Sigmoid colon (tissue), 7 donors: ENCODE data around the gene PRDX4. TPM values are rescaled to one million over a fixed set of nuclear protein-coding genes. Genes with fewer than 3 reads are reported as not detected.
"Not testable (repeated sequence)": the region's sequence is repeated elsewhere in the genome, so short reads cannot be mapped to it uniquely, and the experiment has no call there.

Experiments used
- DNase-seq: peaks from one replicate; pipeline ENCODE4 v3.0.0-alpha.2; 2019
- H3K27ac ChIP-seq, 4 donors: fragments of 200-600 bp; sonication (generic); one replicate each; pipeline ENCODE4 v1.5.1; 2016 to 2019; ENCODE audit warnings: mild to moderate bottlenecking in 1 of 4
- H3K27me3 ChIP-seq, 3 donors: fragments of 200-600 bp; sonication (generic); one replicate each; pipeline ENCODE4 v1.5.1; 2019; ENCODE audit warnings: mild to moderate bottlenecking in 1 of 3
- H3K36me3 ChIP-seq, 4 donors: fragments of 200-600 bp; sonication (generic); one replicate each; pipeline ENCODE4 v1.5.1; 2016 to 2019
- H3K4me1 ChIP-seq, 4 donors: fragments of 200-600 bp; sonication (generic); one replicate each; pipeline ENCODE4 v1.5.1; 2017 to 2019
- H3K4me3 ChIP-seq, 4 donors: fragments of 200-600 bp; sonication (generic); one replicate each; pipeline ENCODE4 v1.5.1; 2017 to 2019; ENCODE audit warnings: mild to moderate bottlenecking in 2 of 4, moderate library complexity in 1 of 4
- H3K9me3 ChIP-seq, 4 donors: fragments of 200-600 bp in 3 of 4; sonication (generic) in 3 of 4; one replicate each; pipeline versions ENCODE4 v1.5.1 to v1.6.1; 2013 to 2019
- EP300 ChIP-seq, 4 donors: sonication (generic); formaldehyde crosslinking; IDR thresholded peaks; one replicate each; pipeline ENCODE4 v1.6.1; 2017; ENCODE audit warnings: antibody characterized with exemption in 4 of 4
- POLR2A ChIP-seq, 2 donors: fragments of 450-650 bp; IDR thresholded peaks; one replicate each; pipeline ENCODE4 v1.6.1; 2016; ENCODE audit warnings: antibody characterized with exemption in 2 of 2, mild to moderate bottlenecking in 2 of 2, moderate library complexity in 2 of 2
- POLR2AphosphoS5 ChIP-seq, 4 donors: sonication (generic); formaldehyde crosslinking; IDR thresholded peaks; one replicate each; pipeline ENCODE4 v1.6.1; 2017; ENCODE audit warnings: antibody characterized with exemption in 4 of 4
- WGBS, 2 donors: extraction: QIAGEN DNeasy Blood & Tissue Kit; methylation state at CpG; one replicate each; pipeline ENCODE4 v1.1.7; 2013; 5-methylcytosine and 5-hydroxymethylcytosine counted together
- intact Hi-C: fragments of 100-400 bp; cut with DNase I; formaldehyde crosslinking; loops from one replicate; pipeline ENCODE4 v1.15.1; 2023
- polyA plus RNA-seq, 3 donors: library from polyadenylated mRNA; stranded (reverse); fragments of 200-250 nt; gene quantifications; one replicate each; pipeline ENCODE4 v1.2.3, GENCODE V29; 2013
- total RNA-seq, 4 donors: library from RNA; depleted of rRNA; stranded (reverse); fragments of >200 nt; gene quantifications; one replicate each; pipeline ENCODE4 v1.1.0, GENCODE V29; 2016
- TF ChIP-seq, protein P1 (sequence below), 4 experiments: fragments of 450-650 bp in 3 of 4; fragments of 200-600 bp in 1 of 4; IDR thresholded peaks; one replicate each; pipeline ENCODE4 v1.5.1; 2016 to 2019; ENCODE audit warnings: antibody characterized with exemption in 4 of 4, mild to moderate bottlenecking in 3 of 4, moderate library complexity in 2 of 4
- donor health status: healthy with polysubstance abuse.
- donor health status: Bipolar disorder and iron deficiency.
- donor health status: healthy.

The PRDX4 gene
- total and polyA plus RNA-seq, 7 donors: 21.6 to 92.8 (median 55.7) TPM

DNA sequence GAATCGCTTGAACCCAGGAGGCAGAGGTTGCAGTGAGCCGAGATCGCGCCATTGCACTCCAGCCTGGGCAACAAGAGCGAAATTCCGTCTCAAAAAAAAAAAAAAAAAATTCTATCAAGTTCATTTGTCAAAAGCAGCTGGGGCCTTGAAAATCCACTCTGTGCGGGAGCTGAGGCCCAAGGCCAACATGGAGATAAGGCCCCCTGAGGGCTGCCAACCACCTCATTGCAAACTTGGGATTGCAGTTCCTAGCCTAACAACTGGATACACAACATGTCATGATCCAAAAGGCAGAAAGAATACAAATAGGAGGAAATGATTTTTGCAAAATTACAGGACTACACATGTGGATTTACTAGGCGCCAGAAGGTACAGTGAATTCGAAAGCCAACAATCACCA, 22.5 kb upstream of the PRDX4 start:
- no peaks in the 10 kb centered on the region for H3K4me1 ChIP-seq
- WGBS, 2 donors: 88 to 96% methylated on average over 7 to 9 of the region's 9 CpGs
- no peak for TF ChIP-seq POLR2AphosphoS5 (IDR thresholded peaks at IDR 0.05)
- TF ChIP-seq, protein P1, sequence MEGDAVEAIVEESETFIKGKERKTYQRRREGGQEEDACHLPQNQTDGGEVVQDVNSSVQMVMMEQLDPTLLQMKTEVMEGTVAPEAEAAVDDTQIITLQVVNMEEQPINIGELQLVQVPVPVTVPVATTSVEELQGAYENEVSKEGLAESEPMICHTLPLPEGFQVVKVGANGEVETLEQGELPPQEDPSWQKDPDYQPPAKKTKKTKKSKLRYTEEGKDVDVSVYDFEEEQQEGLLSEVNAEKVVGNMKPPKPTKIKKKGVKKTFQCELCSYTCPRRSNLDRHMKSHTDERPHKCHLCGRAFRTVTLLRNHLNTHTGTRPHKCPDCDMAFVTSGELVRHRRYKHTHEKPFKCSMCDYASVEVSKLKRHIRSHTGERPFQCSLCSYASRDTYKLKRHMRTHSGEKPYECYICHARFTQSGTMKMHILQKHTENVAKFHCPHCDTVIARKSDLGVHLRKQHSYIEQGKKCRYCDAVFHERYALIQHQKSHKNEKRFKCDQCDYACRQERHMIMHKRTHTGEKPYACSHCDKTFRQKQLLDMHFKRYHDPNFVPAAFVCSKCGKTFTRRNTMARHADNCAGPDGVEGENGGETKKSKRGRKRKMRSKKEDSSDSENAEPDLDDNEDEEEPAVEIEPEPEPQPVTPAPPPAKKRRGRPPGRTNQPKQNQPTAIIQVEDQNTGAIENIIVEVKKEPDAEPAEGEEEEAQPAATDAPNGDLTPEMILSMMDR (IDR thresholded peaks at IDR 0.05): no peak
- TF ChIP-seq EP300 (IDR thresholded peaks at IDR 0.05): no peak
- TF ChIP-seq POLR2A (IDR thresholded peaks at IDR 0.05): no peak
- no peak overlapping the region for H3K27ac ChIP-seq
- no peaks in the 10 kb centered on the region for H3K36me3 ChIP-seq
- H3K4me3 ChIP-seq: no peak overlapping the region
- no peaks in the 10 kb centered on the region for H3K9me3 ChIP-seq
- DNase-seq: no peak
- intact Hi-C loops: no loop called here
- no peaks in the 10 kb centered on the region for H3K27me3 ChIP-seq

DNA sequence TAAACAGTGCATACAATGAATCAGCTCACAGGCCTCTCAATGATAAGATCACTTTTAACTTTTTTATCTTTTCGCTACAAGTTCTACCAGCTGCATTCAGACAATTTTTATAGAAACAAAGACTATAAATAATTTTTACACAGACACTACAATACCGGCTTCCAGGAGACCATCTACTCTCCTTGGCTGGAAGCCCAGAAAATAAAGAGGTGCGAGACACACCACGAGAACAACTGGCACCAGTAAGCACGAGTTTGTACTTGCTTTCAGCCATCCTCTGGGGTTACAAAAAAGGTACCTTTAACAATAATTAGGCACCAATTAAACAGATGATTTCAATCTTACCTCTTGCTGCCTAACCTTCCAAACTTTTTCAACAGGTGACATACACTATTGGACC, 11.2 kb upstream of the PRDX4 start:
- intact Hi-C loops: no loop called here
- DNase-seq: no peak
- H3K9me3 ChIP-seq: no peaks in the 10 kb centered on the region
- no peaks in the 10 kb centered on the region for H3K36me3 ChIP-seq
- WGBS, 2 donors: 63 to 81% methylated on average over 5 of the region's 5 CpGs
- no peak for TF ChIP-seq EP300 (IDR thresholded peaks at IDR 0.05)
- TF ChIP-seq, protein P1 (IDR thresholded peaks at IDR 0.05): no peak
- no peak for TF ChIP-seq POLR2A (IDR thresholded peaks at IDR 0.05)
- no peak for TF ChIP-seq POLR2AphosphoS5 (IDR thresholded peaks at IDR 0.05)
- H3K4me1 ChIP-seq: no peaks in the 10 kb centered on the region
- H3K27me3 ChIP-seq: peaks cover 0 to 6% (median 0%) of the 10 kb centered on the region in 3 donors
- no peak overlapping the region for H3K4me3 ChIP-seq
- no peak overlapping the region for H3K27ac ChIP-seq

DNA sequence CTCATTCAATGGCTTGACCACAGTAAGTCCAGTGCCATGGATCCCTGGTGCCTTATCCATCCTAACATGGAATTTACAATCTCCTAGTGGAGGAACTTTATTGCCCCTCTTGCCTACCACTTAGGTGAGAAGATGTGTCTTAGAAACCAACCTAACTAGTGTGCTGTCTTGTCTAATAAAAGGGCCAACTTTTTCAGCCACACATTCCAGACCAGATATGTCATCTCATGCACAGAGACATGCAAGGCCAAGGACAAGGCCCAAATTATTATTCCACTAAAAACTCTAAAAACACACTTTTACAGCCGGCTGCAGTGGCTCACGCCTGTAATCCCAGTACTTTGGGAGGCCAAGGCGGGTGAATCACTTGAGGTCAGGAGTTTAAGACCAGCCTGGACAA, 10.6 kb upstream of the PRDX4 start:
- Histone ChIP-seq H3K4me1 (no peaks in the 10 kb centered on the region), H3K9me3 (no peaks in the 10 kb centered on the region), H3K27me3 (peaks cover 0 to 6% (median 0%) of the 10 kb centered on the region in 3 donors), H3K36me3 (no peaks in the 10 kb centered on the region), H3K27ac (no peak overlapping the region), H3K4me3 (no peak overlapping the region)
- TF ChIP-seq, protein P1 (IDR thresholded peaks at IDR 0.05): no peak
- TF ChIP-seq POLR2A (IDR thresholded peaks at IDR 0.05): no peak
- TF ChIP-seq POLR2AphosphoS5 (IDR thresholded peaks at IDR 0.05): no peak
- no peak for TF ChIP-seq EP300 (IDR thresholded peaks at IDR 0.05)
- 86 to 91% methylated on average over 3 of the region's 3 CpGs for WGBS, 2 donors
- no peak for DNase-seq
- intact Hi-C loops: no loop called here

DNA sequence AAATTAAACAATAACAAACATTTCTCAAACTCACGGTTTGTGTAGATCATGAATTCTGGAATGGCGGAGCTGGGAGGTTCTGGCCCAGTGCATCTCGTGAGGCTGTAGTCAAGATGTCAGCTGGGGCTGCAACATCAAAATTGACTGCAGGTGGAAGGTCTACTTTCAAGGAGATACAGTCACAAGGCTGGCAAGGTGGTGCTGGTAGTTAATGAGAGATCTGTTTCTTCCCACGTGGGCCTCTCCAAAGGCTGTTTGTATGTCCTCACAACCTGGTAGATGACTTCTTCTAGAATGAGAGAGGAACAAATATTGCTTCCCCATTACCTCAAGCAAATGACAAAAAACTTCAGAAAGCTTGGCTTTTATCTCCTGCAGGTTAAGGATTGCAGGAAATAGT, 8.0 kb upstream of the PRDX4 start:
- no peak overlapping the region for H3K27ac ChIP-seq
- intact Hi-C loops: no loop called here
- no peak for DNase-seq
- H3K9me3 ChIP-seq: no peaks in the 10 kb centered on the region
- H3K36me3 ChIP-seq: no peaks in the 10 kb centered on the region
- H3K4me3 ChIP-seq: no peak overlapping the region
- TF ChIP-seq, protein P1 (IDR thresholded peaks at IDR 0.05): no peak
- no peak for TF ChIP-seq POLR2A (IDR thresholded peaks at IDR 0.05)
- no peaks in the 10 kb centered on the region for H3K27me3 ChIP-seq
- no peaks in the 10 kb centered on the region for H3K4me1 ChIP-seq
- 86 to 89% methylated on average over 4 of the region's 4 CpGs for WGBS, 2 donors

DNA sequence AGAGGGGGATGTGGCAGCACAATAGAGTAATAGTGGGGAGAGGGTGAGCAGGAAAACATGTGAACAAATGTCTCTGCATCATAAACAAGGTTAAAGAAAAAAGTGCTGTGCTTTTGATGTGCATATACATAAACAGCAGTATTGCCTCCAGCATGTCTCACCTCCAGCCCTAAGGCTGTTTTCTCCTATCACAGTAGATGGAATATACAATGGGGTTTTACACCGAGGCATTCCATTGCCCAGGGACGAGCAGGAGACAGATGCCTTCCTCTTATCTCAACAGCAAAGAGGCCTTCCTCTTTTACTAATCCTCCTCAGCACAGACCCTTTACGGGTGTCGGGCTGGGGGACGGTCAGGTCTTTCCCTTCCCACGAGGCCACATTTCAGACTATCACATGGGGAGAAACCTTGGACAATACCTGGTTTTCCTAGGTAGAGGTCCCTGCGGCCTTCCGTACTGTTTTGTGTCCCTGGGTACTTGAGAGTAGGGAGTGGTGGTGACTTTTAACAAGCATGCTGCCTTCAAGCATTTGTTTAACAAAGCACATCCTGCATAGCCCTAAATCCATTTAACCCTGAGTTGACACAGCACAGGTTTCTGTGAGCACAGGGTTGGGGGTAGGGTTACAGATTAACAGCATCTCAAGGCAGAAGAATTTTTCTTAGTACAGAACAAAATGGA, 7.1 kb upstream of the PRDX4 start:
- not testable (repeated sequence) for DNase-seq, H3K27ac ChIP-seq, H3K4me3 ChIP-seq, H3K27me3 ChIP-seq, H3K36me3 ChIP-seq, H3K9me3 ChIP-seq, H3K4me1 ChIP-seq
- intact Hi-C loops: loop anchor here (10.0 kb wide), 1 partner anchor 245 kb away; the partner anchor contains the start of genes APOO and CXorf58
- WGBS, 2 donors: 67 to 84% methylated on average over 8 of the region's 8 CpGs
